GM12801 (cell line): ENCODE data around the gene SPINT4.

Experiments used
- CTCF ChIP-seq: IDR thresholded peaks from one replicate; pipeline ENCODE4 v1.5.1; 2011; ENCODE audit warnings: control low read depth; ENCODE audit not compliant: insufficient read length; ENCODE audit errors: extremely low read depth

Gene SPINT4

GRCh38 chr20:45745015-45745414 is 22.9 kb downstream of the SPINT4 start:
- no peak for TF ChIP-seq CTCF

GRCh38 chr20:45751721-45752120 is 29.6 kb downstream of the SPINT4 start:
- TF ChIP-seq CTCF: no peak

- TF ChIP-seq CTCF: no peak
These were observed 30.6 kb downstream of the SPINT4 start for GRCh38 chr20:45752746-45753145.

GRCh38 chr20:45758096-45758495 is 35.9 kb downstream of the SPINT4 start:
- no peak for TF ChIP-seq CTCF

- no peak for TF ChIP-seq CTCF
These were observed 43.2 kb downstream of the SPINT4 start for GRCh38 chr20:45765307-45765875.

- no peak for TF ChIP-seq CTCF
These were observed 43.8 kb downstream of the SPINT4 start for GRCh38 chr20:45765980-45766379.

- TF ChIP-seq CTCF: no peak
These were observed 46.3 kb downstream of the SPINT4 start for GRCh38 chr20:45768479-45768878.
